NT2/D1 (cell line): ENCODE measurements around the gene GNAZ.
"Not testable (repeated sequence)": the region's sequence is repeated elsewhere in the genome, so short reads cannot be mapped to it uniquely, and the experiment has no call there.

Experiments used
- DNase-seq: peaks from one replicate; pipeline ENCODE4 v3.0.0-alpha.2; 2011; ENCODE audit warnings: low read depth, low spot score
- H3K27me3 ChIP-seq: 2 replicates; pipeline ENCODE4 v1.6.0; 2011; ENCODE audit warnings: mild to moderate bottlenecking; ENCODE audit not compliant: insufficient read length, insufficient read depth
- H3K36me3 ChIP-seq: 2 replicates; pipeline ENCODE4 v1.6.1; 2011; ENCODE audit warnings: mild to moderate bottlenecking, low read length, mixed read lengths; ENCODE audit not compliant: insufficient read depth, insufficient read length
- H3K4me1 ChIP-seq: 2 replicates; pipeline ENCODE4 v1.5.1; 2011; ENCODE audit not compliant: insufficient read depth, insufficient read length
- H3K4me3 ChIP-seq: 2 replicates; pipeline ENCODE4 v1.5.1; 2011; ENCODE audit warnings: low read depth; ENCODE audit not compliant: insufficient read length
- H3K9ac ChIP-seq: 2 replicates; pipeline ENCODE4 v1.6.0; 2011; ENCODE audit warnings: low read depth; ENCODE audit not compliant: insufficient read length
- H3K9me3 ChIP-seq: 2 replicates; pipeline ENCODE4 v1.5.1; 2011; ENCODE audit warnings: mild to moderate bottlenecking, low read length; ENCODE audit not compliant: insufficient read depth
- SUZ12 ChIP-seq: IDR thresholded peaks from 2 replicates; pipeline ENCODE4 v1.6.1; 2011; ENCODE audit not compliant: insufficient read length, insufficient read depth; ENCODE audit errors: extremely low read depth
- YY1 ChIP-seq: IDR thresholded peaks from 2 replicates; pipeline ENCODE4 v1.6.1; 2011; ENCODE audit not compliant: insufficient read length, insufficient read depth
- ZNF274 ChIP-seq: IDR thresholded peaks from 2 replicates; pipeline ENCODE4 v1.6.1; 2011; ENCODE audit warnings: mild to moderate bottlenecking, low read depth, low read length

The GNAZ gene

DNA sequence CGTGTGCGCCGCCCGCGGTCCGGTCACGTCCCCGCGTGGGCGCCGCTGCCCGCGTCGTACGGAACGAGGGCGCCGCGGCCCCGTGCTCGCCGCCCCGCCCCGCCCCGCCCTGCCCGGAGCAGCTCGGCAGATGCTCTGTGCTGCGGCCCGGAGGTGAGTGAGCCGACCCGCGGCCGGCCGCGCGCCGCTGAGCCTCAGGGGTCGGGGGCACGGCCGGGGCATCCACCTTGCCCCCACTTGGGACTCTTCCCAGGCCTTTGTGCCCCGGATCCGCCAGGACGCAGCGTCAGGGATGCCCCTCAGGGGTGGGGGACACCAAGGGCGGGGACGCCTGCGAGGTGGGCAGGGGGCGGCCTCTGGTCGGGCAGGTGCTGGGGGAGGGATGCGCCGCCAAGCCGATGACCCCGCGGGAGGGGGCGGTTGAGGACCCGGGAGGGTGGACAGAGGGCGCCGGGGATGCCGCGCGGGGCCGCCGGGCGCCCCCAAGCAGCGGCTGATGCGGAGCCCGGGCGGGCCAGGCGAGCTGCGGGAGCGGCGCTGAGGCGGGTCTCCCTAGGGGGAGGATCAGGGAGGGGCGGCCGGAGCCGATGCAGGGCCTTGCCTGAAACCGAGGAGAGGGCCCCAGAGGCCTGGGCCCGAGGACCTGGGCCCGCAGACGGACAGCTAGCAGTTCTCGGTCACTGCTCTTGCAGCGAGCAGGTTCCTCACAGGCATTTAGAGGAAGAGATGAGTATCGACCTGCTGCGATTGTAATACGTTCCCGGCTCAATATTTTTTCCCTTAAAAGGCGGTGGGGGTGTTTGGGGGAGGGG, at the start of gene GNAZ:
Gene GNAZ (plus strand): TSS at position 102 of the 812 bp plus-strand sequence. CDS start 25,177 bp downstream, outside the sequence.
- Histone ChIP-seq H3K27me3 (peaks cover 56% of the 10 kb centered on the region), H3K4me3 (peak within 1 kb of the TSS; percentile 59), H3K4me1 (peaks cover 7% of the 10 kb centered on the region), H3K9ac (peak within 1 kb of the TSS; percentile 76), H3K9me3 (no peaks in the 10 kb centered on the region), H3K36me3 (no peaks in the 10 kb centered on the region)
- no peak for TF ChIP-seq ZNF274
- TF ChIP-seq YY1 = no peak
- TF ChIP-seq SUZ12 = no peak
- DNase-seq = no peak

DNA sequence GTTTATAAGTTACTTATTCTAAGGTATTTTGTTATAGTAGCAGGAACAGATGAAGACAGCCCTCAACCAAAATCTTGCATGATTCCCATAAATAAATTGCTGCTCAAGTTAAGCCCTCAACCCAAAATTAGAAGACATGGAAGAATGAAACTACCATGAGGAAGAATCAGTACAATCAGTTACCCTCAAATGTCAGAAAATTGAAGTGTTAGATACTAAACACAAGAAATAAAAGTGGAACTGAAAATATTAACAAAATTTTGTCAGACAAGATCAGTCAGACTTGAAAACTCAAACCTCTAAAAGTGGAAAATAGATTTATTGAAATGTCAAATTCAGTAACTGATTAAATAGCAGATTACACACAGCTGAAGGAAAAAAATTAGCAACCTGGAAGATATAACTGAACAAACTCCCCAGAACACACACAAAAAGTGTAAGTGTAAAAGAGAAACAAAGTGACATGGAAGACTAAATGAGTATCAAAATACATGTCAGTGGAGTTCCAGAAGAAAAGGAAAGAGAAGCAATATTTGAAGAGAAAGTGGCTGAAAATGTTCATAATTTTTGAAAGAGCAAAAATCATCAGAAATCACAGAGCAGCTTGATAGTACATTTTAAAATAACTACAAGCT, 49.5 kb upstream of the GNAZ start:
- DNase-seq = no peak
- TF ChIP-seq ZNF274 (no peak), YY1 (no peak), SUZ12 (no peak)

DNA sequence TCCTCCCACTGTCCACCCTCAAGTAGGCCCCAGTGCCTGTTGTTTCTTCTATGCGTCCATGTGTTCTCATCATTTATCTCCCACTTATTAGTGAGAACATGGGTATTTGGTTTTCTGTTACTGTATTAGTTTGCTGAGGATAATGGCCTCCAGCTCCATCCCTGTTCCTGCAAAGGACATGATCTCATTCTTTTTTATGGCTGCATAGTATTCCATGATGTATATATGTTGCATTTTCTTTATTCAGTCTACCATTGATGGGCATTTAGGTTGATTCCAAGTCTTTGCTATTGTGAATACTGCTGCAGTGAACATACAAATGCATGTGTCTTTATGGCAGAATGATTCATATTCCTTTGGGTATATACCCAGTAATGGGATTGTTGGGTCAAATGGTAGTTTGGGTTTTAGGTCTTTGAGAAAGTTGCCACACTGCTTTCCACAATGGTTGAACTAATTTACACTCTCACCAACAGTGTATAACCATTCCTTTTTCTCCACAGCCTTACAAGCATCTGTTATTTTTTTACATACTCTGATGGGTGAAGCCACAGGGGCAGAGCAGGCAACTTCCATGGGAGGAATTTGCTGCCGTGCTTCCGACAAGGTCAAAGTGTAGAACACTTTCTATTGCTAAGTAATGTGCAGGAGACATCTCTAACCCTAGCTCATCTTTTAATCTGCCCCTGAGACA, 48.5 kb upstream of the GNAZ start:
- H3K9ac ChIP-seq, H3K4me1 ChIP-seq, DNase-seq, H3K9me3 ChIP-seq, H3K4me3 ChIP-seq, H3K36me3 ChIP-seq: not testable (repeated sequence)
- peaks cover 21% of the 10 kb centered on the region for H3K27me3 ChIP-seq

More for the DNA sequence above, 49.5 kb upstream of the GNAZ start:
- H3K4me1 ChIP-seq = no peaks in the 10 kb centered on the region
- H3K9me3 ChIP-seq = no peaks in the 10 kb centered on the region
- H3K36me3 ChIP-seq = no peaks in the 10 kb centered on the region
- H3K9ac ChIP-seq = no peak overlapping the region
- H3K4me3 ChIP-seq = no peak overlapping the region
- peaks cover 31% of the 10 kb centered on the region for H3K27me3 ChIP-seq

DNA sequence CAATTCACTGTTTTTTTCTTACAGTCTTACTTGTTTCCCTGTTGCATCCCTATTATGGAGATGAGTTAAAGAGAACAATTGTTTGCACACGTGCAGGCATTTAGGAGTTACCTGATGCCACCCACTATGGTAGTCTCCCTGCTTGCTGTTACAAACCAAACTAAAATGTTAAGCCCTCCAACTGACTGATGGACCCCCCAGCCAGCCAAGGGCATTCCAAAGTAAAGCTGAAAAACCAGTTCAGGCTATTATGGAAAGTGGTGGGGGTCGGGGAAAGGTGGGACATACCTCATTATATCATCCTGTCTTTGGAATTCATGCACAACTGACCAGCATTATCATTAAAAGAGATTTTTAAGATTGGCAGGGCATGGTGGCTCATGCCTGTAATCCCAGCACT, 47.0 kb upstream of the GNAZ start:
- DNase-seq = no peak
- H3K4me3 ChIP-seq = no peak overlapping the region
- no peaks in the 10 kb centered on the region for H3K36me3 ChIP-seq
- no peak for TF ChIP-seq YY1
- no peak overlapping the region for H3K9ac ChIP-seq
- no peaks in the 10 kb centered on the region for H3K9me3 ChIP-seq
- H3K4me1 ChIP-seq = no peaks in the 10 kb centered on the region
- peaks cover 6% of the 10 kb centered on the region for H3K27me3 ChIP-seq

DNA sequence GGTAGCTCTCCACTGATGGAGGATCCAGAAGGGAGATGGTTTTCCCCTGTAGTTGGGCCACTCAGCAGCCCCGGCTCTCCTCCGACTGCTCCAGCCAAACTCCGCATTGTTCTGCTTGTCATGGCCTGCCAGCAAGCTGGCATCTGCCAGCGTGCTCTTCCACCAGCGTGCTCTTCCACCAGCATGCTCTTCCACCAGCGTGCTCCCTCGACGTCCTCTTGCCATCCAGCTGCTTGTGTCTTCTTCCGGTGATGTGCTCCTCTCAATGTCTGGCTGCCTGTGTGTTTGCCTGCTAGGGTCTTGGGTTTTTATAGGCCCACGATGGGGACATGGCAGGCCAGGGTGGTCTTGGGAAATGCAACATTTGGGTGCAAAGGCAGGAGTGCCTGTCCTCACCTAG, 43.5 kb upstream of the GNAZ start:
- no peaks in the 10 kb centered on the region for H3K4me1 ChIP-seq
- no peaks in the 10 kb centered on the region for H3K27me3 ChIP-seq
- no peak overlapping the region for H3K9ac ChIP-seq
- H3K4me3 ChIP-seq = no peak overlapping the region
- peaks cover 6% of the 10 kb centered on the region; the same call in 1 of the 2 replicates for H3K9me3 ChIP-seq
- no peaks in the 10 kb centered on the region for H3K36me3 ChIP-seq
- no peak for TF ChIP-seq ZNF274
- TF ChIP-seq SUZ12 = no peak
- no peak for TF ChIP-seq YY1
- DNase-seq = no peak

DNA sequence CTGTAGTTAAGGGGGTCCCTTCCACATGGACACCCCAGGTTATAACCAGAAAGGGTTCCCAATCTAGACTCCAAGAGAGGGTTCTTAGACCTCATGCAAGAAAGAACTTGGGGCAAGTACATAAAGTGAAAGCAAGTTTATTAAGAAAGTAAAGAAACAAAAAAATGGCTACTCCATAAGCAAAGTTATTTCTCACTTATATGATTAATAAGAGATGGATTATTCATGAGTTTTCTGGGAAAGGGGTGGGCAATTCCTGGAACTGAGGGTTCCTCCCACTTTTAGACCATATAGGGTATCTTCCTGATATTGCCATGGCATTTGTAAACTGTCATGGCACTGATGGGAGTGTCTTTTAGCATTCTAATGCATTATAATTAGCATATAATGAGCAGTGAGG, 42.5 kb upstream of the GNAZ start:
- not testable (repeated sequence) for H3K36me3 ChIP-seq, H3K4me1 ChIP-seq, H3K27me3 ChIP-seq, H3K9ac ChIP-seq, DNase-seq, H3K4me3 ChIP-seq
- H3K9me3 ChIP-seq = peaks cover 14% of the 10 kb centered on the region; the same call in 1 of the 2 replicates

DNA sequence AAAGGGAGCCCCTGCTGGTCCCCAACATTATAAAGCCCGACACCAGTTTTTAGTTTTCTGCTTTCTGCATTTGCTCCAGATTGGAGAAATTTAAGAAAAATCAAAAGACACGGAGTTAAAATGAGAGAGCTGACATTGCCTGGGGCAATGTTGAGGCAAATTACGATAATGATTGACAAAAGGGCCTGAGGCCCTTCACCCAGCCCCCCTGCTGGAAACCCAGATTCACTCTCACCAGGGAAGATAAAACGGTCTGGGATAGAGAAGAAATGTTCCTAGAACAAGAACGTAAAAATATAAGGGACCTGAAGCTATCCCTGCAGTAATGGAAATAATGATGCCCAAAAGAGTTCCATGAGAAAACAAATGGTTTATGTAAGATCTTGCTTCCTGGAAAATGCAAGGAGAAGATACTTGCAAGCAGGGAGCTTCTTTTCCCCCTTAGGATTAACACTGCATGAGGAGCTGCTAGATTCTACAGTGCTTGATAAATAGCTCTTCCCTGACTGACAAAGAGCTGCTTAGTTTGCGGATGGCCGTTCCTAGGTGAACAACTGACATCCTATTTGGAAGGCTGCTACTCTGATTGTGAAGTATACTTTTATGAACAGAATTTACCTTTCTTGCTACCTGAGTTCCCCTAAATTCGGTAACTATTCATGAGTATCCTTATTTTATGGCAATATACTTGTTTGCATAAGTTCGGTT, 40.6 kb upstream of the GNAZ start:
- Histone ChIP-seq H3K4me1 (no peaks in the 10 kb centered on the region), H3K36me3 (no peaks in the 10 kb centered on the region), H3K9me3 (peaks cover 14% of the 10 kb centered on the region; the same call in 1 of the 2 replicates), H3K4me3 (no peak overlapping the region), H3K27me3 (no peaks in the 10 kb centered on the region), H3K9ac (no peak overlapping the region)
- no peak for DNase-seq
- TF ChIP-seq YY1 = no peak
- TF ChIP-seq ZNF274 = no peak
- no peak for TF ChIP-seq SUZ12
